ENCODE results near the gene SLC35B4.
"Not testable (repeated sequence)": the region's sequence is repeated elsewhere in the genome, so short reads cannot be mapped to it uniquely, and the experiment has no call there.

The SLC35B4 gene

DNA sequence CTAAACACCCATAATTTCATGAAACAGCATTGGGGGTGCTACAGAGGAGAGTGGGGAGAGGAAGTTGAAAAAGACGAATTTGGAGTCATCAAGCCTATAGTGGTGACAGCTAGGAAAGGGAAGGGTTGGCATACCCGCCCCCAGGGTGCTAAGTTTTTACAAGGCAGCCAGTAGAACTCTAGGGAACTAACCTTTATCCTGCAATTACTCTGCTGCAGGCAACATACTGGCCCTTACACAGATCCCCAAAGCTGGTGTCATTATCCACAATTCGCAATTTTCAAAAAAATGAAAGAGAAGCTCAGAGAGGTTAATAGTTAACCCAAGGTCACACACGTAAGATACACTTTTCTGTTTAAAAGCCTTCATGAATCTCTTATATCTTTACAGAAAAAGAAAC is 14.2 kb upstream of the SLC35B4 start:
- DNase-seq, result no peak

DNA sequence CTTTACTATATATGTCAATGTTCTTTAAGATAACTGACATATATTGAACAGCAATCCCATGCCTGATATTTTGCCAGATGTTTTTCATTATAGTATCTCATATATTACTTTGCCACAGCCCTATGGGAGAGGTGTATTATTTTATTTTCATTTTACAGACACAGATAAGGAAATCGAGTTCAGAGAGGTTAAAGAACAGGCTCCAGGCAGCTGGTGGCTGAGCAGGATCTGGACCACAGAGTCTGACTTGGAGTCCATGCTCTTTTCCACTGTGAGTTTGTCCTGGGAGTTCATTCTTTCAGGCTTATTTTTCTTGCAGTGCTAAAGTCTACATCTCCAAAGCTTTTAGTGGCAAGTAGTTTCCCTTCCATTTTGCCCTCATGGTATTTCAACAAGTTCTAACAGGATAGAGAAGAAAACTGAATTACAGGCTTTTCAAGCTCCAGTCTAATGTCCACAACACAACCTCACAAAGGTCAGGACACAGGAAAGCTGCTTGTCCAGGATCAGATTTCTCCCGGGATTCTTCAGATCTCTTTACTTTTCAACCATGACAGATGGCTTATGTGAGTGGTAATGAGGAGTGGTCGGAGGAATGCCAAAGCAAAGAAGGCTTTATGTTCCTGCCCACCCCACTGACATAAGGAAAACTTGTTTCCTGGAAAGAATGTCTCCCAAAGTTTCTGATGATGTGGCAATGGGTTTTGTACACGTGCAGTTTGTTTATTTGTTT is 13.1 kb upstream of the SLC35B4 start:
- no peak for DNase-seq

DNA sequence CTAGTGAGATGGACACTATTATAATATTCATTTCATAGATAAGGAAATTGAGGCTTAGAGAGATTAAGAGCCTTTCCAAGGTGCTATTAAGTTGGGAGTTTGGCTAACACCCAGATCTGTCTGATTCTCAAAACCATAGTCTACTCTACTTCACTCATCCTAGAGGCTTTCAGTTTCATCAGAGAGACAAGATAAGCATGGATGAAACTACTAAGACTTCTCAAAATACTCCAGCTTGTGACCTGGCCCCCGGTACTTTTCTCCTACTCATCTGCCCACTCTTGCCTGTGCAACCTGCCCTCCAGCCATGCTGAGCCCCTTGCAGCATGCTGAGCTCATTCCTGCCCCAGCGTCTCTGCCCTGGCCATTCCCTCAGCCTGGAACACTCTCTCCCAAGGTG is 12.2 kb upstream of the SLC35B4 start:
- DNase-seq, result no peak

DNA sequence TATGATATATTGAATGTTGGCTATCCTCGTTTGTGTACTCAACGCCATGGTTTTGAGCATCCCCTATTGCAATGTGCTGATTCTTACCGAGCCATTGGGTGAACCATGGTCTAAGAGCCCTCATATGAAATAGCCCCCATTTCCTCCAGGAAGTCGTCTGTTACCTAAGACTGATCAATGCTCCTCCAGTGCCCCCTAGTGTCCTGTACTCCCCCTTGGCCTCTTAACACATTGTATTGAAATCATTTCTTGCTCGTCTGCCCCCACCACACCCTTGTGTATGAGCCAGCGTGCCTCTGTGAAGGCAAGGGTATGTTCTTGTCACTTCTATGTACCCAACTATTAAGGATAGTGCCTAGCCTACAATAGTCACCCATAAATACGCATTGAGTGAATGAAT is 11.2 kb upstream of the SLC35B4 start:
- DNase-seq, result peak; percentile 14

DNA sequence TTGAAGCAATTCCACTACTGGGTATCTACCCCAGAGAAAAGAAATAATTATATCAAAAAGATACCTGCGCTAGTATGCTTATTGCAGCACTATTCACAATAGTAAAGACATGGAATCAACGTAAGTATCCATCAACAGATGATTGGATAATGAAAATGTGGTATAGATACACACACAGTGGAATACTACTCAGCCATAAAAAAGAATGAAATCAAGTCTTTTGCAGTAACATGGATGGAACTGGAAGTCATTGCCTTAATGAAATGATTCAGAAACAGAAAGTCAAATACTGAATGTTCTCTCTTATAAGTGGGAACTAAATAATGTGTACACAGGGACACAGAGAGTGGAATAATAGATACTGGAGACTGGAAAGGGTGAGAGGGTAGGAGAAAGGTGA is 7.4 kb upstream of the SLC35B4 start:
- DNase-seq, result no peak

DNA sequence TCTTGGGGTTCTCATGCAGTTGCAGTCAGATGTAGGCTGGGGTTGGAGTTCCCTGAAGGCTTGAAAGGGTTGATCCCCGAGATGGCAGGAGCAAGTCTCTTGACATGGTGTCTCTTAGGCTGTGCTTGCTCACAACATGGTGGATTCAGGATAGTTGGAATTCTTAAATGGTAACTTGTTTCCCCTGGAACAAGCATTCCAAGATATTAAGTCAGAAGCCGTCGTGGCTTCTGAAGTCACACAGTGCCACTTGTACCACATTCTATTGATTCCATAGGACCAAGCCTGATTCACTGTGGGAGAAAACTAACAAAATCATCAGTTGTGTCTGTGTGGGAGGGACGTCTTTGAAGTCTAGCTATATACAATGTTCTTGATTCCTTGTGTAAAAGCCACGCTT is 3.5 kb upstream of the SLC35B4 start:
- no peak for DNase-seq

DNA sequence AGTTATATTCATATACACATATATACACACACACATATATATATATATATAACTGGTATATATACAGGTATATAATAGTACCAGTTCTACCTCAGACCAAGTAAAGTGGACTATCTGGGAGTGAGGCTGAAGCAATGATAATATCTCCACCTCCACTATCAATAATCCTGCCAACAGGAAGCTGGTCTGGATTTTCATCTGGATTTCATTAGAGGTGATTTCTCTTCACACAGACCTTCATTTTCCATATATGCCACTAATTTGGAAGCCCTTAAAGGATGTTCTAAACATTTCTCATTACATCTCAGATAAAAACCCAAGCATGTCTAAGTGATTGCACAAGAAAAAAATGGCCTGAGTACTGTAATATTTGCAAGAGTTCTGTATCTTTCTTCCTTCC is 1.7 kb upstream of the SLC35B4 start:
- DNase-seq, result no peak

DNA sequence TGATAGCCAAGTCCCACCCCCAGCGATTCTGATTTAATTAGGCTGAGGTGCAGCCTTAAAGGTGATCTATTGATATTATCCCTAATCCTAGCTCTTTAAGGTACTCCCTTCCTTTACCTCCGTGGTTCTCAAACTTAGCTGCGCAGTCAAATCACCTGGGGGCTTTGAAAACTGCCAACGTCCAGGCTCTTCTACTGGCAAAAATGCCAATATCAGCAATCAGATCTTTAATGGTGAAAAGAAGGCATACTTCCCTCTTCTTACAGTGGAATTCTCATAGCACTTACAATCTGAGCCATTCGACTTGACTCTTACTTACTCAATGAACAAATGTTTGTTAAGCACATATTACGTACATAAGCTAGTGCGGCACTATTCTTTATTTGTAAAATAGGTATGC is 704 bp upstream of the SLC35B4 start:
- no peak for DNase-seq

DNA sequence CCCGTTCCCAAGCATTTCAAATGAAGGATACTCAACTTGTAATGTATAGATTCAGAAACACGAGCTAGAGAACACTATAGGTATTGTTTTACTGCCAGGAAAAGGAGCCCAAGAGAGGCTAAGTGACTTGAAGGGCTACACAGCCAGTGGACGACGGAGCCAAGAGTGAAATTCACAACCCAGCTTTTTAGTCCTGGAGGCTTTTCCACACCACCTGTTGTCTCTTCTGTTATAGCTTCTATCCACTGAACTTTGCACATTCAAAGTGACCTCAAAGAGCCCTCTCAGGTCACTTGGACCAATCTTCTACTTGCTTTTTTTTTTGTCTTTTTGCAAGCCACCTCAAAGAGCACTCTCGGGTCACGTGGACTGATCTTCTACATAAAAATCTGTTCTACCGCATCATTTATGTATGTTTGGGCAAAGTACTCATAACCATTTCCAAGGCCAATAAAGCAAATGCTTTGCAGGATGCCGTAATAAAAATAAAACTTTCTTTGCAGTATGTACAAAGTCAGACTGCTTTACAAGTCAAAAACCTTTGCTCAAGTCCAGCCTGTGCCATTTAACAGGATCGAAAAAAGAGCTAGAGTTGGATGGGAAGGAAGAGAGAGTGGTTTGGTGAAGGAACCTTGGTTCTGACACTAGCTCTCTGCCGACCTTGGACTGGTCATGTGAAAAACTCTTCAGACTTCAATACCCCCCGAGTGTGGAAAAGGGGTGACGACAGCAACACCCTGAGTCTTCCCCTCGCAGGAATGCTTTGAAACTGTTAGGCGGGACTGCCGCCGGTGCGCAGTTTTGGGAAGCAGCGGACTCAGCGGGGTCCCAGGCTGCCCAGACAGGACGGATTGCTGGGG is 821 bp downstream of the SLC35B4 start:
- DNase-seq, result no peak

DNA sequence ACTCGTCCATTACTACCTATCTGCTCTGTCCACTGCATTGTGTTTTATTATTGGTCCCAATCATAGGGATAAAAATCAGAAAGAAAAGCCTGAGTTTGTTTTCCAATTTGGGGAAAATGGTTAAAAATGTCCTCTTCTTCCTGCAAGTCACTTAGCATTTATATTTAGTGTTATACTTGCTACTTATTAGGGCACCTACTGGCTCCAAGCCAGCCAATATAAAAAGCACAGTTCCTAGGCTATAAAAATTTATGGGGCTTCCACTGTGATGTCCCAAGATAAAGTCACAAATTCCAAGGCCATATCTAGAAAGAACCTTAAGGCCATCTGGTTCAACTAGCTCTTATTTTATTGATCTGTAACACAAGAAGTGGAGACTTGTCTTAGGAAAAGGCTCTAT is 3.2 kb downstream of the SLC35B4 start:
- no peak for DNase-seq

DNA sequence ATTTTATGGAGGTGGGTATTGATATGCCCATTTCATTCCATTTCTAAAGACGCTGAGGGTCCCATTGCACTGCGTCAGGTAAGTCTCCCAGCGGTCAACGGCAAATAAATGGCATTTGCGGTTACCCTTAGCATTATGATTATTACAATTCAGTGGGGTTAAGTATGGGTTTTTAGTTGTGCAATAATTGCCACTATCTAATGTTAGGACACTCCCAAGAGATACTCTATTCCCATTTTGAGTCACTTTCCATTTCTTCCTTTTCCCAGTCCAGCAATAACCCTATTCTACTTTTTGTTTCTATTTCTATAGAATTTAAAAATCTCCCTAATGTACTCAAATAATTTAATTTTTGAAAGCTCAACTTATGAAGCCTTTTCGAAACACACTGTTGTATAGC is 4.0 kb downstream of the SLC35B4 start:
- no peak for DNase-seq

DNA sequence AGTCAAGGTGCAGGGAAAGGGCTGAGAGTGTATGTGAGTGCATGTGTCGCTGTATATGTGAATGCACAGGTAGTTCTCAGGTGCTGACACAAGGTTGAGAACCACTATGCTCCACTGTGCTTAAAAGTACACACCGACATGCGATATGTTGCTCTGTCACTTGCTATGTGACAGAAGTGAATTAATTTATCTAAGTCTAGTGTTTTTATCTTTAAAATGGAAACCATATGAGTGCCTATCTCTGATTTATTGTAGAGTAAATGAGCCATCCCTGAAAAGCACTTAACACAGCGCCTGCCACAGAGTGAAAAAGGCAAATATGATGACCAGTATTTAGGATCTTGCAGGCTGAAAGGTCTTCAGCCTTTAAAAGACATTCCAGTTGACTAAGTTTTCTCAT is 4.9 kb downstream of the SLC35B4 start:
- DNase-seq, result no peak

DNA sequence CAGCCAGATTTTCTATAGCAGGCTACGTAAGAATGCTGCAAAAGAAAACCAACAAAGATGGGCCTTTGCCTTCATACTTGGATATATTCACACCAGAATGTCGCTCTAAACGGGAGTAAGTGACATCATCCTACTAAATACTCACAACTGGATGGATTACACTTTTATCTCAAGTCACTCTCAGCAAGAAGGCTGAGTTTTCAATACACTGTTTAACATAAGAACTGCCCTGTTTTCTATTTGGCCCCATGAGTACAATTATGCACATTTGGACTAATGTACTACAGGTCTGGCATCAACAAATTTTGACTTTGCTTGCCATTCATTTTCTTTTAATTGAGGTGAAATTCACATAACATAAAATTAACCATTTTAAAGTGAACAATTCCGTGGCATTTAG is 8.2 kb downstream of the SLC35B4 start:
- DNase-seq, result no peak

DNA sequence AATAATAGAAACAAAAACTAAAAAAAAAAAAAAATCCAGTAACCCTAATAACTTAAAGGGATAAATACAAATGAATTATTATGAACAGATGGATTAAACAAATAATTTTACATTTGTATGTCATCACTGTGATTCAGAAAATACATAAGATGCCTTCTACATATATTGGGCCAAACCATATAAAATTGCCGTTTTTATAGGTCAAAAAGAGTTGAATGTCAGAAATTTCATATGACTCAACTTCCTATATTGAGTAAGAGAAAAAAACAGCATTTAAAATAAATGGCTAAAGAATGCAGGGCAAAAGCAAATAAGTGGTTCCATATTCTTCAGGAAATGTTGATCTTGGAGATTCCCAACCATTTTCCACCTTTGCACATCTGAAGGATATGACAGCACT is 9.4 kb downstream of the SLC35B4 start:
- no peak for DNase-seq

DNA sequence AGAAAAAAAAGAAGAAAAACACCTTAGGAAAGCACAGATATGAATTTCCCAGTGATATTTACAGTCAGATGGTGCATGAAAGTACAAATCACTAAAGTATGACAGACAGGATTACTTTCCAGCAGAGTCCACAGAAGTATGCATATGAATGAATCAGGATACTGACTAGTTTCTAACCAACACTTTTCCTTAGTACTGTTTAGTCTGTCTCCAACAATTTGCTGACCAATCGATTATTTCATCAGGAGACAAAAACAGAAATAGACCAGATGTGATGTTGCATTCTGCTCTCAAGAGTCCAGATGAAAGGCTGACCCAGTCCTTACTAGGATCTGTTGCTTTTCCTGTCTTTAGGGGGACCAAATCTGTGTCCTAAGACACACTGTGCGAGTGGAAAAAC is 14.6 kb downstream of the SLC35B4 start:
- no peak for DNase-seq

DNA sequence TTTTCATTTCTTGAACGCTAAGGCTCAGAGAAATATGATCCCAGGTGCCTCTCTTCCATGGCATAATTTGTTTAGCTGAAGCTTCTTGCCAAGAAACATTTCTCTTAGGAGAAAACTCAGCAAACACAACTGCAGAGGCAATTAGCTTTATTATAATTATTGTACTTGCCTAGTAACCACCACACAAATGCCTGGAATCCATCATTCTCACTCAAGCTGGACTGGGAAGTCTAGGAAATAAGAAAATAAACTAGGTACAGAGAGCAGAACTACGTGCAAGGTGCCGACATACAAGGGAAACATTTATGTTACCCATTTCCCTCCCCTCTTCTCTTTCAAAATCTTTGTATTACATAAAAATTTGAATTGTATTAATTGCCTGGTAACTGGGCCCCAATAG is 15.1 kb downstream of the SLC35B4 start:
- DNase-seq, result no peak

DNA sequence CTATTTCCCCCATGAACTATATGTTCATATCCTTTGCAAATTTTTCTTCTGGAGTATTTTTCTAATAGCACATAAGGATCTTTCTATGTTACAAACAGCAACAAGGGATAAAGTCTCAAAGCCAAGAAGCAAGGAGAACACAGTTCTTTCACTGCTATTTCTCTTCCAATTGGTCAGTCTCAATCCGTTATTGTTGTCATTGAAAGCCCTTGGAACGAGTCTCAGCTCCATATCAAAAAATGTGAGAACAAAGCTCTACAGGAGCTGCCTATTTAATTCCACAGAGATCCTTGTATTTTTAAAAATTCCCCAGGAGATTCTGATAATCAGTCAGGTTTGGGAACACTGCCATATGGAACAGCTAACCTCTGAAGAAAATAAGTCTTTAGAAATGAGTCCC is 15.7 kb downstream of the SLC35B4 start:
- no peak for DNase-seq

DNA sequence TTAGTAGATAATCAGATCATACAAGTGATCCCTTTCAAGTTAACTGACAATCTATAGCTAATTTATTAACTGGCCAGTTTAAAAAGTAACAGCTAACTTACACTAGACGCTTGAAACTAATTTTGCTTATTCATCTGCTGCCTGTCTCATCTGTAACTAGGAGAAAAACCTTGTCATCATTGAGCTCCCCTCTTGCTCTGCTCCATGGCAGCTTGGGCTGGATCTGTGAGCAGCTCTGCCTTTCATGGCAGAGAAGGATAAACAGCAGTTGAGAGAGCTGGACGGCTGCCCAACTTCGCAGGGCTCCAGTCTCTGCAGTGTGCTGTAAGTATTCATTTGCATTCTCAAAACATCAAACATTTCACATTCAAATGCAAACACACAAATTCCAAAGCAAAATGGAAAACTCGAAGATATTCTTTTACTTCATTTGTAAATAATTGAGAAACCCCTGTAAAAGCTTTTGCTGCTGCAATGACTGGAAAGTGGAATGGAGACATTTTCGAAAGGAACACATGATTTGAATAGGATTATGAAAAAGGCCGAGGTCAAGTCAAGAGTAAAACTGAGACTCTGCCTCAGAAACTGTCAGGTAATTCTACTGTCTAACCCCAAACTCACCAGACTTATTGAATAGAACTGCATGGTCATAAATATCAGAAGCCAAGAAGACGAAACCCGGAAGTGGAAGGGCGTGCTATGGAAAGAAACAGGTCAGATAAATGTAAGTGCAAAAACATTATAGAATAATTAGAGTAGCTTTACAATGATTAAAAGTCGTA is 17.6 kb downstream of the SLC35B4 start:
- peak; percentile 69 for DNase-seq

DNA sequence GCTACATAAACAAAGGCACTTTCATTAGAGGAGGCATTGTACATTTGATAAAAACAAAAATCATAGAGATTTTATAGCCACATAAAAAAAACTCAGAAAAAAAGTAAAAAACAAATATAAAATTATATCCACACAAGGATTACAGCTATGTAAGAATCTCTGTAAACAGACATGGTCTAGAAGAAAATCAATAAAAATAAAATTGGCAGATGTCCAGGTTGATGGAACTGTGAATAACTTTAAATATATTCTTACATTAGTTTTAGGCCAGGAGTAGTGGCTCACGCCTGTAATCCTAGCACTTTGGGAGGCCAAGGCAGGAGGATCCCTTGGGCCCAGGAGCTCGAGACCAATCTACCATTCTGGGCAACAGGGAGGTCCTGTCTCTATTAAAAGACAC is 19.2 kb downstream of the SLC35B4 start:
- no peak for DNase-seq

DNA sequence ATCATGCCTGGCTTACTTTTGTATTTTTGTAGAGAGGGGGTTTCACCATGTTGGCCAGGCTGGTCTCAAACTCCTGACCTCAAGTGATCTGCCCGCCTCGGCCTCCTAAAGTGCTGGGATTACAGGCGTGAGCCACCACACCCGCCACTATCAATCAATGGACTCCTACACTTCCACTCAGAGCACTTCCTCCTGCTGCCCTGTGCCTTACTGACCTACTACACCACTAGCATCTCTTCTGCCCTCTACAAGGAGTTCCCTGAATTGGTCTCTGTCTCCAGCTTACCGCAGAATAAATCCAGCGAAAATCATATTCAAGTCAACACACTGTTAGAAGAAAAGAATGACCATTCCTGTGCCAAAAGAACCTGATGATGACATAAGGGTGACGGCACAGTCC is 20.7 kb downstream of the SLC35B4 start:
- DNase-seq, result not testable (repeated sequence)

DNA sequence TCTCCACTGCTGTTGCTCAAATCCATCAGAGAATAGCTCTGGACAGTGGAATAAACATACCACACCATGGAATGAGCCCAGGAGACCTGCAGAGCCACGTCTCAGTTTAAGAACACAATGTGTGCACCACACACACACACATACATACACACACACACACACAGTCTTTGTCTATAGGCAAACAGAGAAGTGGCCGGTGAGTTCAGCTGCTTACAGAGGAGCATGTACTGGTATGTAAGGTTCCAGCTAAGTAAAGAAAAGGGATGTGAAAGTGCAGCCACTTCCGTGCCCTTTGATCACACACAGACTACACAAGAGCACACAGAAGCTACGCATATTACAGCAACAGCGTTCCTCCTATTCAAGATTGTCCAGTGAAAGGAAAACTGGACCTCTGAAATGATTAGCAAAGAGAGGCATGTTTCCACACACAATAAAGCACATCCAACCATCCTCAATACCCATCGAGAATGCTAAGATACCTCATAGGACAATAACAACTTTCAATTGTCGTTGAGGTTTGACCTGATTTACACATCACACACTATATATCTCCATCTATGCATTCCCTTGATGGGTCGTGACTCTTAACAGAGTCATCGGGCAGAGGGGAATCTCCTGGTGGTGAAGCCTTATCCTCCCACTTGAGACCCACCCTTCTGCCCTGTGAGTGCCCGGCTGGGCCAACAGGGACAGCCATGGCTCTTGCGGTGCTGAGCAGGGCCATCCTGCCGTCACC is 23.6 kb downstream of the SLC35B4 start:
- no peak for DNase-seq

DNA sequence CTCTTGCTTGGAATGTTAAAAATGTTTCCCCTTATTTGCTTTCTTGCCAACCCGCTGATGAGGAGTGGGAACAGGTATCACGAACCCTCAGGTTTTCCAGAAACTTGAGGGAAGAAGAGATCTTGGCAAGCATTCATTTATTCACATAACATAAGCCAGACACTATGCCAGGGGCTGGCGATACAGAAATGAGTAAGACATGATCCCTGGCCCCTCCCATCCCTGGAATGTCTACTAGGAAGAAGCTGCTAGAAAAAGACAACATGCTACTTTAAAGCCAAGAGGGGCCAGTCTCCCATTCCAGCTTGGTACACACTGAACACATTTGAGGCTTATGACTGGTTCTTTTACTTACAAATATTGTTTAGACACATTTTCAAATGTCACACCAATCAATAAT is 26.4 kb downstream of the SLC35B4 start:
- DNase-seq, result no peak

DNA sequence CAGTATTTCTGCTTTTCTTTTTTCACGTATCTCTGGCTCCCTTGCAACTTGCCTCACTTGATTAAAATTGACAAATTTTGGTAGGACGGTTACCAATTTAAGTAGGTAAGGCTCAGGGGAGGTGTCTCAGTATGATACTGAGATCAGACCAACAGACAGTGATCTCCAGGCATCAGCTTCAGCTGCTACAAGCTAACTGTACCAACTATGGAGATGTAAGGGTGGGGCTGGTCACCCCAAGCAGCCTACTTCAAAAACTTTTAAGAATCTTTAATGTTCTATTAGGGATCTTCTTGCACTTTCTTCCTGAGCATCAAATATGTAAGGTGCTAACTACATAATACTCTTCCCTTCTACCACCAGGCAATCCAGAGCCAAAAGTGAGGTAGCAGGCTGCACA is 26.9 kb downstream of the SLC35B4 start:
- DNase-seq, result no peak
